NCI-H1092 (cell line): ENCODE results near the gene RHEBL1.

Experiments
- DNase-seq: peaks from one replicate; lab custom pipeline; 2025; lab: John Stamatoyannopoulos, UW

The RHEBL1 gene, protein sequence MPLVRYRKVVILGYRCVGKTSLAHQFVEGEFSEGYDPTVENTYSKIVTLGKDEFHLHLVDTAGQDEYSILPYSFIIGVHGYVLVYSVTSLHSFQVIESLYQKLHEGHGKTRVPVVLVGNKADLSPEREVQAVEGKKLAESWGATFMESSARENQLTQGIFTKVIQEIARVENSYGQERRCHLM

DNA sequence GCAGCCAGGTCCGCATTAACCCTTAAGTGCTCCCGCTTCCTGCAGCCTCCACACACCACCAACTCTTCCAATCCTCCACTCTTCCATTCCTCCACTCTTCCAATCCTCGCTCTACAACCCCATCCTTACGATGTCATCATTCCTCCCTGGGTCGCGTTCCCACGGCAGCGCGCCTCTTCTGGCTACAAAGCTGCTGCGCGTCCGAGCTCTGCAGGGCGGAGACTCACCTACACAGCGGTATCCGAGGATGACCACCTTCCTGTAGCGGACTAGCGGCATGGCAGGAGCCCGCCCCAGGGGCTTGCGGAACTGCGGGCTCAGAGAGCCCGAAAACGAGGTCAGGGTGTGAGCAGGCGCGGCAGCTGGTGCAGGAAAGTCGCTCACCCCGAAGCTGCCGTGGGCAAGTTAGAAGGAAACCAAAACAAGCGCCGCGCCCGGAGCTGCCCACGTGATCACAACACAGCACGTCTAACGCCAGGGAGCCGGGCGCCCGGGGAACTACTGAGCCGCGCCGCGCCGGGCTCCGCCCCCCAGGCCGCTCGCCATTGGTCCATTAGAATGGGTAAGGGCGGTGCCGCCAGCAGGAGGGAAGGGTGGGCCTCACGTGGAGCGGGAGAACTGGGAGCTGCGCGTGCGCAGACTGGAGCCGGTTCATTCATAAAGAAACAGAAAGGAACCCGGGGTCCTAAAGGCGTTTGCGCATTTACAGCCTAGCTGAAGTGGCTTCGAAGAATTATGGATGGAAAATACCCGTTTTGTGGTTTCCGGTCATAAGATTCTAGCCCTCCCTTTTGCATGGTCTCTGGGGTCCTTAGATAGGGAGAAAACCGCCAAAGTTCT lies at the start of gene RHEBL1:
TSS of gene RHEBL1 (minus strand) at position 473 of the 840 bp plus-strand sequence. CDS start at position 279, 194 bp downstream.
- peak; percentile 92 for DNase-seq

DNA sequence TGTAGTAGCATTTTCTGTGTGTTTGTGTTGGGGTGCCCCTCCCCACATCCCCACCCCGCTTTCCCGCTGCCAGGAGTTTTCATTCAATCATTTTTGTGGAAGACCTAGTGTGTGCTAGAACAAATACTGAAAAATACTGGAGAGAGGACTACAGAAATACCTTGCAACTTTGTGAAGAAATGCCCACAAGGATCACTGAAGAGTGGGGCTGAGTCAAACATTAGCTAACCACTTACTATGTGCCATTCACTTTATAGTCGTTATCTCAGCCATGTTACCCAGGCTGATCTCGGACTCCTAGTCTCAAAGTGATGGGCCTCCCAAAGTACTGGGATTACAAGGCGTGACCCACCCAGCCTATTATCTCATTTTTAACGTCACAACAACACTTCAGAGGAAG lies 41.4 kb upstream of the RHEBL1 start:
- no peak for DNase-seq

DNA sequence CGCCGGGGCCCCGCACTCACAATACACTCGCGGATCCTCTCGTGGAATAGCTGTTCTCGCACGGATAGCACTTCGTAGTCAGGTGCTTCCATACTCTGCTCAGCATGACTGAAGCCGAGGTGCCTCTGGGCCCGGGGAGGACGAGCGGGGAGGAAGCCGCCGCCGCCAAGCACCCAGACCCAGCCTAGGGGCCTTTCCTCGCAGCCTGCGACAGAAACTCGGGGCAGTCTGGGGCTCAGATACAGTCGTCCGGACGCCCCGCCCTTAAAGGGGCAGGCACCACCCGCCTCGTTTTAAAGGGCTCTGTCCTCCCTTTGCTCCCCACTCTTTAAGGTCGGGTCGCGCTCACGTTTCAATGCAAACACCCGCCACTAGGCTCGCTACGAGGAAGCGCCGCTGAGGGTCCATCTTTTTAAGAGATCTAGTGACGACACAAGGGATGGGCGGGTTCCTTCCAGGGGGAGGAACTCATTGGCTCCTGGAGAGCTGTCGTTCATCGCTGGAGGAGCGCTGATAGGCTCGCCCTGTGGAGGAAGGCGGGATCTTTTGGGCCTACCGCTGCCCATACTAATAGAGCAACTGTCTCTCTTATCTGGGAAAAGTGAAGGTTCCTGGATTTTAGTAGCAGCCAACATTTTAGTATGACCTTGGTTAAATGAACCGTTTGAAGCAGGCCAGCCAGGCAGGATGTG lies 40.8 kb upstream of the RHEBL1 start, which contains the start of gene LMBR1L:
TSS of gene LMBR1L (minus strand) at position 384 of the 692 bp plus-strand sequence. CDS start at position 92, 292 bp downstream.
- peak; percentile 95 for DNase-seq

DNA sequence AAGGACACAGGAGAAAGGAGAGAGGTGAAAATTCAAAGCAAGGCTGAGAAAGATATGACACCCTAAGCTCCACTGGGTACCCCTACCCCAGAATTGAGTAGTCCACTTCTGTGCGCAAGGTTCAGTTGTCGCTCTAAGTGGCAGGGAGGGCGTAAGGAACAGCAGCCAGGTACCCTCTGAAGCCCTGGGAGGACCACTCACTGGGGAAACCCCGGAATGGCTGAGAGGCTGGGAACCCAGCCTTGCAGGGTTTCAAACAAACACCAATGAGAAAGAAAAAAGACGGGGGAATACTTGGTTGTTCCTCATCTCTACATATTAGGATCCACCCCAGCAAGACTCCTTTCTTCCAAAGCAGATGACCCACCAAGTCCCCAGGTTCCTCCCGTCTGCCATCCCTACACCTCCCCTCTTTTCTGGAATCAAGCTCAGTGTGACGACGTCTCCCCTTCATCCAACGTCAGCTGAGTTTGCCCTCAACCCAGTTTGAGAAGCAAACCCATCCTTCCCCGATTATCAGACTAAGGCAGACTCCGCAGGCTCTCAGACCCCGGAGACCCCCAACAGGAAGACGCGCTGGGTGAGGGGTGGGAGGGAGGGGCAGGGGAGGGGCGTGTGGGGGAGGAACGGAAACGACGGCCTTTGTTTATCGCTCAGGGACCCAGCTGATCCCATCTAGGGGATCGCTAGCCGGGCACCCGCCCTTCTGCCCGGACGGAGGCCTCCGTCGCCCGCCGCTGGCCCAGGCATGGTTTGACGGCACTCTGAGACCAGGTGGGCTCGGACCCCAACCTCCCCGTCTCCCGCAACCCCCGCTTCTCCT lies 40.1 kb upstream of the RHEBL1 start:
- DNase-seq, result no peak

DNA sequence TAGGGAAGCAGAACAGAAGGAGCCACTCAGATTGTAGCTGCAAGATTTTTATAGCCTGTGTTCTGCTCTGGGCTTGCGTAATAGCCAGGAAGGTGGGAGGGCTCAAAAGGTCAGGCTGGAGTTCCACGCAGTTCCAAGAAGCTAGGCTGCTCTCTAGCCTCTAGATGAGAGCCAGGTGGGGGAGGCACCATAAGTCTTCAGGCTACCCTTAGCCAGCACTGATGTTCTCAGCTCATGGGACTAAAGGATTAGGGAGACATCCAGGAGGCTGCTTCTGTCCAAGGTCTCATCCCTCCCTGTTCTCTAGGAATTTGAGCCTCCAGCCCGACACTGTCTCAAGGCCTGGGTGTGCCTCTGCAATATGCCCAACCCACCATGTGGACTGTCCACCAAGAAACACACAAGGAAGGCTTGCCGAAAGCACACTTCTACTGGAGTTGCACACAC lies 39.2 kb upstream of the RHEBL1 start:
- no peak for DNase-seq

DNA sequence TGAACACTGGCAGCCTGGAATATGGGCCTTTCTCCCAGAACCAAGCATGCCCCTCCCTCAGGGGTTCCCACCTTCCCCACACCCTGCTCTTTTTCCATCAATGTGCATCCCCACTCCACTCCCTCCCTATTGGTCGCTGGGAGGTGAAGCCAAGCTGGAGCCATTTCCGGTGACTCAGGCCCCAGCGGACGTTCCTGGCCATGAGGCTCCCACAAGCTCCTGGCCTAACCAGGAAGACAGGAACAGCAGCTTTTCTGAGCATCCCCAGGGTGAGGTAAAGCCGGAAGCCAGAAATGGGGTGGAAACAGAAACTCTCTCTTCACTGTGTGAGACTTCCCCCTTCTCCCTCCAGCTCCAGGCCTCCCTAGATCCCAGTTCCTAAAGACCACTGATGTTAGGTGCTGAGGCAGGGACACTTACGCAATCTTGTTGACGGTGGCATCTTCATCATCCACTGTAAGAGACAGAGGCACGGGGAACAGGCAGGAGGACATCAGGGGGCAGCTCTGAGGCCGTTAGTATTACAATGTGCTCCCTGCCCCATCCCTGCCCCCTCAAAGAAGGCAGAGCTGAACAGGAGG lies 35.8 kb upstream of the RHEBL1 start:
- DNase-seq, result no peak

DNA sequence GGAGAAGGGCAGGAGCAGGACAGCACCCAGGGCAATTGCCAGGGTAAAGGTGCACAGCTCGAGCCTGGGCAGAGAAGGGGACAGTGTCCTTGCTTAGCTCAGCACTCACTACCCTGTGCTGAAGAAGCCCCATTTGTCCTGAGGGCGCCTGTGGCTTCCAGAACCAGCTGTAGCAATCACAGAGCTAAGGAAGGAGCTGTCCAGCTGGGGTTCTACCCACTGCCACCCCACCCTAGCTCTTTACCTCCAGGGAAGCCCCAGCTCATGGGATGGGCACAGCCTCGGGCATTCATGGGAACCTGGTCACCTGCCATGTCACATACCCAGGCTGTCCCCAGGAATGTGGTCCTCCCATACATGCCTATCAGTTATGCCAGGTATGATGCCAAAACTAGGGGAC lies 35.0 kb upstream of the RHEBL1 start:
- no peak for DNase-seq

DNA sequence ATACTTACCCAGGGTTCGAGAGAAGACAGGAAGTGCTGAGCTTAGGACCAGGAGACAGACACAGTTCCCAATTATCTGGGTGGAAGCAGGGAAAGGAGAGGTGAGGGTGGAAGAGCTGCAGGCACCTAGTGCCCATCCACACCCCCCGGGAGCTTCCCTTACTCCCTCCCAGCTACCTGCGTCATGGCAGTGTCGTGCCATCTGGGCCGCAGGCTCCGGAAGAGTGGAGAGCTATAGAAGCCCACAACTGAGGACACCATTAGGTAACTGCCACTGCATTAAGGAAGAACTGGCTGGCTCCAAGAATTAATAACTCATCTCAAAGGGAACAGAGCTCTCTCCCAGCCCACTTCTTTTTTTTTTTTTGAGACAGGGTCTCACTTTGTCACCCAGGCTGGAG lies 30.6 kb upstream of the RHEBL1 start:
- DNase-seq, result no peak

DNA sequence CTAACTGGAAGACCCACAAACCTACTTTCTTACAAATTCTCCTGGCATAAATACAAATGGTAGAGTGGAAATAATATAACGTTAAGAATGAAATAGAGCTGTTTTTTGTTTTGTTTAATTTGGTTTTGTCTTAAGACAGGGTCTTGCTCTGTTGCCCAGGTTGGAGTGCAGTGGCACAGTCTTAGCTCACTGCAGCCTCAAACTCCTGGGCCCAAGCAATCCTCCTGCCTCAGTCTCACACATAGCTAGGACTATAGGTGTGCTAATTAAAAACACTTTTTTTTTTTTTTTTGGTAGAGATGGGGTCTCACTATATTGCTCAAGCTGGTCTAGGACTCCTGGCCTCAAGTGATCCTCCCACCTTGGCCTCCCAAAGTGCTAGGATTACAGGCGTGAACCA lies 28.9 kb upstream of the RHEBL1 start:
- no peak for DNase-seq

DNA sequence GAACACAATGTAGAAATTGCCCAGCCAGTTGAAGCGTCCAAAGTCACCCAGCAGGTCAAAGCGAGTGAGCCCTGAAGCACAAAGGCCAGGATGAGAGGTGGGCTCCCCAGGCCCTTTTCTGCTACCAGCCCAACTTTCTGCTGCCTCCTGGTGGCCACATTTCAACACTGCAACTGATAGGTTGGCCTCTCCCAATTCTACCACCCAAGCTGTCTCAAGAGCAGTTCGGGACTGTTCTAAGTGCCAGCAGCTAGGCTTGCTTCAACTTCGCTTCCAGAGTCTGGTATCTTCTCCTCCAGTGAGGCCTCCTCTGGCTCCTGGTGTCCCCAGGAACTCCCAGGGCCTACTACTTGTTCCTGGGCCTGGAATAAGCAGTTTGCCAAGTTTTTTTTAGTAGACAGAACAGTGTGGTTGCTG lies 28.3 kb upstream of the RHEBL1 start:
- no peak for DNase-seq

DNA sequence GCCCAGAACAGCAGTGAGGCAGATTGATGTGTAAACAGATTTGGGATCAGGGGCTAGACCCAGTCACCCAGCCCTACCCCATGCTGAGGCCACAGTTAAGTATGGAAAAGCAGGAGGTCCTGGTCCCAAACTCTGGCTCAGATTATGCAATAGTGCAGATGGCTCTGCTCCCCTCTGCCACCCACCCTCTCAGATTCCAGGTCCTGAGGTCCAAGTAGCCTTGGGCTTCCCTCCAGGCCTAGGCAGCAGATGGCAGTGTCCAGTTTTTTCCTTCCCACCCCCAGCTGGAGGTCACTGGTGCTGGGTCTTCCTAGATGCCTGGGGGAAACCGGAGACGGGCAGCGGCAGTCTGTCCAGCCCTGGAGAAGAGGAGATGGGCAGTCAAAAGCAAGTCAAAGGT lies 27.6 kb upstream of the RHEBL1 start:
- DNase-seq, result no peak

DNA sequence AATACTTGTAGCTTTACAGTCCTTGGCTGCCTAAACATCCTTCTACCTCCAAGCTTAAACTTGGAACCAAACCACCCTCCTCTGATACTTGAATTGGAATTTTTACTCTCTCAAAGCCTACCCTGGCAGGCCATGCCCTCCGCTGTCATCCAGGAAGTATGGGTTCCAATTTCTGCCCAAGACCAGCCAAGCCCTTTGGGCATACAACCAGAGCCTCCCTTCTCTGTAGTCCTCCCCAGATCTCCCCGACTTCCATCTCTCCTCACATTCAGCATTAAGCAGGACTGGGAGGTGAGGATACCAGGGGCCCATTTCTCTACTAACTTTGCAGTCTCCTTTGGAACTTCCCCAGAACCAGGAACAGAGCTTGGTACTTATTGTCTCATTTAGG lies 25.2 kb upstream of the RHEBL1 start:
- DNase-seq, result no peak

DNA sequence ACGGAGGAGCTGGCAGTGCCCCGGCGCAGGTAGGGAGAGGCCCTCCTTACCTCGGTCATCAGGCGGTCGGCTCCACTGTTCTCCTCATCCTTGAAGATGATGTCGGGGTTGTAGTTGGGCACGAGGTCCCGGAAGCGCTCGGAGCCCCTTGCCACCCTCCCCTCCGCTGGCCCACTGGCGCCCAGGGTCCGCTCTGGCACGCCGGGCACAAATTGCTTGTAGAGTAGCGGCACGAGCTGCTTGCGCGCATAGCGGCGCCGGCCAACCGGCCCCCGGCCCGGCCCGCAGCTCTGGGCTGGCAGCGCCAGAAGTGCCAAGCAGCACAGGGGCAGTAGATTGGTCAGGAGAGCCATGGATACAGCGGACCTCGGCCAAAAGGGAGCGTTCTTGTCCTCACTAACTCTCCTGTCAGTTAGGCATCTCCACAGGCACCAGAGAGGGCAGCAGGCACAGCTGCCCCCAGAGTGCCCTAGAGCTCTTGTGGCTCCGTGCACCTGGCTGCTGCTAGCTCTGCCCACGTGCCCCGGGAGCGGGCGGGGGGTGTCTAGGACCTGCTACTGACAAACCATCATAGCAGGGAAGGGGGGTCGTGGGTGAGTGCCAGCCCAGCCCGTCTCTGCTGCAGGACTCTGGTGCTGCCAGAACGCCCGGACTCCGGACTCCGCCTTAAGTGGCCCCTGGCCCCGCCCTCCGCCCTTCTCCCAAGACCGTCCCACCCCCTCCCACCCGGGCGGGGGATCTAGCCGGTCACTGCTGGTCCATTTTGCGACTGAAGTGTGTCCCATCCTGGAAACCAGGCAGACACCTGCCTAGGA lies 24.6 kb upstream of the RHEBL1 start, which contains the start of gene DHH:
TSS of gene DHH (minus strand) at position 642 of the 815 bp plus-strand sequence. CDS start at position 353, 289 bp downstream.
- DNase-seq, result peak; percentile 12

DNA sequence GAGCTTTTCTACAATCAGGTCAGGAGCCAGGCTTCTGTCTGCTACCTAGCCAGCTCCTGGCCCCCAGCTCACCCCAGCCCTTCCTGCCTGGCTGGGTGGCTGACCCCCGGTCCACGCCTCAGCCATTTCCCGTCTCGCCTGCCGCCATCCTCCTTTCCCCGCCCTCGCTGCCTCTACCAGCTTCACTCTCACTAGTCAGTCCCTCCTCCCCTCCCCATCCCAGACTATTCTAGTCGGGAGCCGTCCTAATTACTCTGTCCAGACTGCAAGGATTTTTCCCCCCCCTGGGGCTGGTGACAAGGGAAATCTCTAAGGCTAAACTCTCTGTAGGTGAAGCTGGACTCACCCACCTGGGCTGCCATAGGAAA lies 24.0 kb upstream of the RHEBL1 start:
- DNase-seq, result no peak

DNA sequence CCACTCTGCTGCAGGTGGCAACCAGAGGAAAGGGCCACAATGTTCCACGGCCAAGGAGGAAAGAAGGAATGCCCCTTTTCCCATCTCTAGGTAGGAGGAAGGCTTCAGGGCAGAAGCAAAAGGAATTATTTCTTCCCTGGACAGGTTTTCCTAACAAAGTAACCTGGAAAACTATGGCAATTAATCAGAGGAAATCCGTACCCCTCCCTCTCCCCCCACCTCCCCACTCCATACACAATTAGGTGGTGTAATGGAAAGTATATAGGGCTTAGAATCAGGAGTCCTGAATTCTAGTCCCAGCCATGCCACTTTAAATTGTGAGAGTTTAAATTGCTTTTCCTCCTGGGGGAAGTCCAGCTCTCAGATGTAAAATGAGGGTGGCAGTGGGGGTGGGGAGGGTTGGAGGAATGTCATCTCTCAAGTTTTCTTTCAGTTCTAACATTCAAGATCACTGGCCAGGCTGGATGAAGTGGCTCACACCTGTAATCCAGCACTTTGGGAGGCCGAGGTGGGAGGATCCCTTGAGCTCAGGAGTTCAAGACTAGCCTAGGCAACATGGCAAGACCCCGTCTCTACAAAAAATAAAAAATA lies 23.1 kb upstream of the RHEBL1 start:
- DNase-seq, result no peak

DNA sequence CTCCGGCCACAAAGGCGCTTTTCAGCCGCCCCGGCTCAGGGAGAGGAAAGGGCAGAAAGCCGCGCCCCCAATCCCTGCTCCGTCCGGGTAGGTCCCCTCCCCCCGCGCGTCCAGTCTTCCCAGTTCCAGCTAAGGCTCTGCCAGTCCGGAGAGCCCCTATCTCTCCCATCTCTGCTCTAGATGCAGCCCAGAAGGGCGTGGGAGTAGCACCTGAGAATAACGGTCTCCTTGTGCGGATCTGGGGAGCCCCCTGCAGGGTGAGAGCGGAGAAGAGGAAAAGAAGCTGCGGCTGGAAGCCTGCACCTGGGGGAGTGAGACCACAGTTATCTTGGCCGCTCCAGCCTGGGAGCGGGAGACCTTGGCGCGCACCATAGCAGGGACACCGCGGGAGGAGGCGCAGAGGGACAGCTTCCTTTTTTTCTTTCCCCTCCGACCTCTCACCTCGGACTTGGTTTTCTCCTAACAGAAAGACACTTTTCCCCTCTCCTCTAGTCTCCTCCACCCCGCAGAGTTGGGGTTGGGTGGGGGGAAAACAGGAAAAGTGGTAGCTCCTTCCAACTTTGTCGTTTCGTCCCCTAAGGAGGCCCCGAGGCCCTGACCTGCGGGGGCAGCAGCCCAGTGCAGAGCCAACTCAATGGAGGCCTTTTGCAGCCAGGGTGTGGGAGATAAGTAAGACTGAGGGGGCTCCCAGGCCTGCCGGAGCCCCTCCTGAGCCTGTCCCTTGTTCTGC lies 22.5 kb upstream of the RHEBL1 start:
- DNase-seq, result no peak

DNA sequence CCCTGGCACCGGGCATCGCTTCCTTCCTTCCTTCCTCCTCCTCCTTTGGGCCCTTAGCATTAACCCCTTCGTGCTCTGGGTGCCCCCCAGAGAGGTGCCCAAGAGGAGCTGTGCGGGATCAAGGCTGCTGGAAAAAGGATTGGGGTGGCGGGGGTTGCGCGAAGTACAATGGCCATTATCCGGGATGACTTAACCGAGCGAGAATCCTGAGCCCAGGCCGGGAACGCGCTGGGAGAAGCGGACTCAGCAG lies 22.0 kb upstream of the RHEBL1 start:
- DNase-seq, result no peak

DNA sequence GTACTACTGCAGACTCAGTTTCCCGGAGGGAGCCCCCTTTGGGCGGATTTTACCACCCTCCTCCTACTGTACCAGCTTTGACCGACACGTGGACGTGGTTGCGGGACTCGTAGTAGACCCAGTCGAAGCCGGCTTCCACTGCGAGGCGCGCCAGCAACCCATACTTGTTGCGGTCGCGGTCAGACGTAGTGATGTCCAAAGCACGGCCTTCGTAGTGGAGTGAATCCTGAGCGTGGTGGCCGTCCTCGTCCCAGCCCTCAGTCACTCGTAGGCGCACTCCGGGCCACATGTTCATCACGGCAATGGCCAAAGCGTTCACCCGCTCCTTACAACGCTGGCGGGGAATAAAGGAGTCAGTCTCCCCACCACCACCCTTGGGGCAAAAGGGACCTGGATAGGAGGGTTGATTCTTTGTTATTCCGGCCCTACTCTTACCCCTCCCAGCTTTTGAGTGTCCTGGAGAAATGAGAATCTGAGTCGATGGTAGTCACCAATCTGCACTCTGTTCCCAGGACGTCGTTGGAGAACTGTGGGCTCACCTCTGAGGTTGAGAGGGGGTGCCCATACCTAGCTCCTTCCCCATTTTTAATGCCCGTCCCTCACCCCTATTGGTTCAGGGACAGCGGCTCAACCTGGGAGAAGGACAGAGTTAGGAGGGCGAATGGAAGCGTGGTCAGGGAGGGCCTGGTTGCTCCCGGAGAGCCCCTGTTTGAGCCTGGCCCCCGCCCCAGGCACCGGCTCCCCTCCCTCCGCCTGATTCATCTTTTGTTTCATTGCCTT lies 21.5 kb upstream of the RHEBL1 start:
- DNase-seq, result no peak
